Stimulated activated CD4-positive, alpha-beta T cell treated with anti-CD3 and anti-CD28 coated beads, Interleukin-15, amount 100 ng/mL, for 48 hours (primary cell): Measurements from ENCODE around the gene ERC2.

ENCODE experiments used
- DNase-seq, 2 donors: peaks; one replicate each; pipeline ENCODE4 v3.0.0-alpha.2; 2020; ENCODE audit warnings: low read depth in 2 of 2

The ERC2 gene

DNA sequence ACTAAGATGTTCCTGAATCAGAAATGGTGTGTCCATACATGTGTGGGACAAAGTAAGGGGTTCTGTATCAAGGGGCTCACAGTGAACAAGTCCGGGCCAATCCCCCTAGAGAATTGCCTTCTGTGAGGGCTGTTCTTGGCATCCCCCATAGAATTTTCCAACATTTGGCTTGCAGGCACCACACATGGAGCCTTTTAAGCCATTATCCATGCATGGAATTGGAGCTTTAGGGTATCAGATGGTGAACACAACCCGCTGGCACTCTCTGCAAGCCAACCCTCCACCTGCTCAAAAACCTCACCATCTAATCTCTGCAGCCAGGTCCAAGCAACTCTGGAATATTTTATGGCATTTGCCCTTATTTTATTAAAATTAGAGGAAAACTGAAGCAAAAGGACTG, 278.7 kb downstream of the ERC2 start:
- no peak for DNase-seq

DNA sequence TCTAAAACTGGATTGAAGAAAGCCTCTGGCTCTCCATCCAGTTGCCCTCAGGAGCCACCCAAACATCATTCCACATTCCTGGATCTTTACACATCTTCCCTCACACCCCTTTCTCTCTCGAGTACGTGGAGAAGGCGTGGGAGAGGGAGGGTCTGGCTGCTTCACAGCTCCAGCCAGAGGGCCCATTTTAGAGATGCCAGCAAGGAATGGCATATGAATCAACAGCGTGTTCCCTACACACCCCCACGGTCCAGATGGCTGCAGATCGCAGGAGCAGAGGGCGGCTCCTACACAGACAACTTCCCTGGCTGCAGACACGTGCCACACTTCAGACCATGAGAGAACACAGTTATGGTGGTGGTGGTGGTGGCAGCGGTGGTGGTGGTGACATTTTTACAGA, 280.1 kb downstream of the ERC2 start:
- DNase-seq: no peak

DNA sequence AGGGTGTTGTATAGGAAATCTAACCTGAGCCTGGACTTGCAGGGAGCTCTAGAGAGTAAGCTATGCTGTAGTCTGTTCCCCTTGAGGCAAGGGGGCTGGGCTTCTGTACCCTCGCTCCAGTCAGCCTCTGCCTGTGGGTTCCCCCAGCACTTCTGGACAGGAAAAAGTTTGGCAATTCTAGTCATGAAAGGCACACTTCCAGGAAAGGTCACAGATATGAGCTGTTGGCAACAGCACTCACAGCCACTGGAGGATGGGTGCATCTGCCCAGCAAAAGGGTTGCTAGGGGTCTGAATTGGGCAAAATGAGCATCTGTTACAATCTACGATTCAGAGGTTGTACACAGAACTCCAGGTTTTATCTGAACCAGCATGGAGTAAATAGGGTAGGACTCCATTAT, 281.2 kb downstream of the ERC2 start:
- DNase-seq: no peak

DNA sequence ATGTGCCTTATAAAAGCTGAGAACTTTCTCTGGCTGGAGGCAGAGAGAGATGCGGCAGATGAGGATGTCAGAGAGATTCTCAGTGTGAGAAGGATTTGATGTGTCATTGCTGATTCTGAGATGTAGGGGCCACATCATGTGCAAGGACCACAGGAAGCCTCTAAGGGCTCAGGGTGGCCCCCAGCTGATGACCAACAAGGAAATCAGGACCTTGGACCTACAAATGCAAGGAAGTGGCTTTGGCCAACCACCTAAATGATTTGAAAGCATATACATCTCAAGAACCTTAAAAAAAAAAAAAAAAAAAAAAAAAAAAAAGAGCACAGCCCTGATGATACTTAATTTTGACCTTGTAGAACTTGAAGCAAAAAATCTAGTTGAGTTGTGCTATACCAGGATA, 282.4 kb downstream of the ERC2 start:
- no peak for DNase-seq

DNA sequence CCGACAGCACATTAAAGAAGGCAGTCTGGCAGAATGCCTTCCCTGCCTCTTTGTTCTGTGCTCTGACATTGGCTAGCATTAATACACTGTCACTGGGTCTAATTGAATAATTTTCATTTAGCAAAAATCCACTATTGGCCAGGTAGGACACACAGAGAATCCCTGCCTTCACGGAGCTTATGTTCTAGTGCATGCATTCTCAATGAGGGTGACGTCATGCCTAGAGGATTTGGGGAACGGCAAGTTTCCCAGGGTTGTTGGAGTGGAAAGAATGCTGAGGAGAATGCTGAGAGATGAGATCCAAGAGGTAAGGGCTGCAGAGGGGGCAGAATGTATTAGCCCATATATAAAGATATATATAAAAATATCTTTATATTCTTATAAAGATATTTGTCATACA, 284.7 kb downstream of the ERC2 start:
- DNase-seq: no peak

DNA sequence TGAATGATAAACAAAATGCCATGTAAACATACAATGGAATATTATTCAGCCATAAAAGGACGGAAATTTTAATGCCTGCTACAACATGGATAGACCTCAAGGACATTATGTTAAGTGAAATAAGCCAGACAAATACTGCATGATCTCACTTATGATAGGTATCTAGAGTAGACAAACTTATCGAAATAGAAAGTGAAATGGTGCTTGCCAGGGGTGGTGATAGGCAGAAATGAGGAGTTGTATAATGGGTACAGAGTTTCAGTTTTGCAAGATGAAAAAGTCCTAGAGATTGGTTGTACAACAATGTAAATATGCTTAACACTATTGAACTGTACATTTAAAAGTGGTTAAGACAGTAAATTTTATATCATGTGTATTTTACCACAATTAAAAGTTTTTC, 287.8 kb downstream of the ERC2 start:
- DNase-seq: no peak

DNA sequence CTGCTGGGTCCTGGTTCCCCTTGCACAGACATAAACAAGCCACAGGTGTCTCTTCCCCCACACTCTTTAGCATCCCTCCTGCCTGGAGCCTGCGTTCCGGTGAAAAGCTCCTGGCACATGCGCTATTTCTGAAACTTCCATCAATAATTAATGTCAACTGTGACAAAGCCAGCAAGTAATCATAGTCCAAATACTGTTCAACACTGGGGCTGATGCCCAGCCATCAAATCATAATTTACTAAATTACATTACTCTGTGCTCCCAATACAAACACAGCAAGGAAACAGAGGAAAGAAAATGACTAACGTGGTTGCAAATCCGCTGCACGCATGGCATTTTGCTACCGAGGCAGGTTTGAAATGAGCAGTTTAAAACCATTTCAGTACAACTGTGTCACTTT, 294.7 kb downstream of the ERC2 start:
- DNase-seq: no peak

DNA sequence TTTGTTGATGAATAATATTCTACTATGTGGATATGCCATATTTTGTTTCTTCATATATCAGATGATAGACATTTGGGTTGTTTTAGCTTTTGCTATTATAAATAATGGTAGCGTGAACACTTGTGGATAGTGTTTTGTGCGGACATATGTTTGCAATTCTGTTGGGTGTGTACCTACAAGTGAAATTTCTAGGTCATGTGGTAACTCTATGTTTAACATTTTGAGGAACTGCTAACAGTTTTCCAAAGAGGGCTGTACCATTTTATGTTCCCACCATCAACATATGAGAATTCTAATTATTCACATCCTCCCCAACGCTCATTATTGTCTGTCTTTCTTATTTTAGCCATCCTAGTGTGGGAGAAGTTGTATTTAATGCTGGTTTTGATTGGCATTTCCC, 303.8 kb downstream of the ERC2 start:
- no peak for DNase-seq

DNA sequence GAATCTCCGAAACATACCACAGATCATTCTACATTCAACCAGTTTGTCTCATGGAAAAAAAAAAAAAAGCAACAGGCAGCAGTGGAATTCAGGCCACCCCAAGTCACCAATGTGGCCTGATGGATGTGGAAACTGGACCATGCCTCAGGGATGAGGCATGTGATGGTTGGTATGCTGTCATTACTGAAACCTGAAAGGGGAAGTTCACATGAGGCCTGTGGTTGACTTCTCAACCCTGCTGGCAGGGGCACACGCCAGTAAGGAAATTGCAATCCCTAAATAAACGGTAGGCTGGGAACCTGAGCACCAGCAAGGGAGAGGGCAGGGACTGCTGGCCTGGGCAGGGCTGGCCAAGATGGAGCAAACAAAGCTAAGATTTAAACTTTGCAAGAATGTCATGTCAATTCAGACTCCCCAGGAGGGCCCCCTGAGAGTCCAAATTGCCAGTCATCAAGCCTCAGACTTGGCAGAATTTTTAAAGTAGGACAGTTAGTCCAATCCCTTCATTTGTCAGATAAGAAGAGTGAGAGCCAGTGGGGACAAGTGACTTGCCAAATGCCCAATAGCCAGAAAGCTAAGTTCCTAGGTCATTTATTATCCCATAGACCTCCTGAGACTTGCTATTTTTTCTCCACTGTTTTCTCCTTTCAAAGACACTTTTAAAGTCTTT, 310.4 kb downstream of the ERC2 start:
- DNase-seq: no peak

DNA sequence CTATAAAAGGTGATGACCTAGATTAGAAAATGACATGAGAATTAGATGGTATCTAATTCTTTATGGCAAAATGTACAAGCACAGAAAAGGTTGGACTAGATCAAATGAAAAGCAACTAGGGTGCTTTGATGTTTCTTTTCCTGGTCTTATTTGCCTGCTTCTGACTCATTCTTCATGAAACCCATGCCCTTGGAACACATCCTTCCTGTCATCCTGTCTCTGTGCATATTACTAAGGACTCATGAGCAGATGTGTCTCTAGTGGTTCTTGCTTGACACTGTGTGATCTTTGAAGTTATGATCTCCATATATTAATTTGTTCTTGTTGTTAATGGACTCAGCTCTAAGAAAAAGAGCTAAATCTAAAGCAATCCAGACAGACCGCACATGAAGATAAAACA, 314.0 kb downstream of the ERC2 start:
- DNase-seq: no peak

DNA sequence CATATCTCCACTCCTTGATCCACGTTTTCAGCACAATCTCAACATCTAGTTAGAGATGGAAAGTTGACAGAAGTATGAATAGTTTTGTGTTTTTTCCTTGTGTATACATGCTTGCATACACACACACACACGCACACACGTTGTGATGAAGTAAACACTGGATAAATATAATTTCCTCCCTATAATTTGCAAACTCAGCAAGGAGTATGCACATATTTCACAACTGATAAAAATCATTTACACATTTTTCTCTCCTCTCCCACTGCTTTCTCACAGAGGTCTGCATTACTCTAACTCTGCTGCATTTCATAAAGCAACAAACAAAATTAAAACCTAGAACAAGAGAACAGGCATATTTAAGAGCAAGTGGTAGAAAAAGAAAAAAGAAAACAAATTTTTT, 320.9 kb downstream of the ERC2 start:
- no peak for DNase-seq

DNA sequence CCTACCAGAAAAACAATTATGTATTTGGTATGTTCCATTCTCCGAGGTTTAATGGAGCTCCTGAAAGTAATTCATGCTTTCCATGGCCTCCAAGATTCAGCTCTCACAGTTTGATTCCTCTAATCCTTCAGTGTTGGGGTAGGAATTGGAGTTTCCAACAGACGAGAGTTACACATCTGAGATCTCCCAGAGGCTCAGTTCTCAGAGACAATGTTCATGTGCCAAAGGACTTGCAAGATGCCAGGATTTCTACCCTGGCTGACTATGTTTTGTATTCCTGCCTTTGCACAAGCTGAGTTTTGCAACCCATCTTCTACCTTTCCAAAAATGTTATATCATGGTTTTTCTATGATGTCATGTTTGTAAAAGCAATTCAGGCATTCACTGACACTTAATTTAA, 322.9 kb downstream of the ERC2 start:
- DNase-seq: no peak

DNA sequence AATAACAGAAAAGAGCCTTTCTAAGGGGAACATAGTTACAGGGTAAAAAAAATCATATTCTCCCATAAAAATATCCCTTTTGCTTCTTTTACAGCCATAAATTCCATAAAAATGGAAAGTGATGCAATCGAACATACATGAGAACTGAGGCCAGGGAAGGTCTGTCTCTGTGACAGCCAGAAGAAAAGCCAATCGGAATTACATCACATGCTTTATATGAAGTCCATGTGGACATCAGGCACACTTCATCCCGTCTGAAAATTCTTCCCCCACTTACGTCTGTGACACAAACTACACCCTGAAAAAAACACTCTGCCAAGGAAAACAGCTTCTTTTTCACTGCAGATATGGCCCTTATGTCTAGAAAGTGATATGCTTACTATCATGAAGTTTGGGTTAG, 323.5 kb downstream of the ERC2 start:
- no peak for DNase-seq

DNA sequence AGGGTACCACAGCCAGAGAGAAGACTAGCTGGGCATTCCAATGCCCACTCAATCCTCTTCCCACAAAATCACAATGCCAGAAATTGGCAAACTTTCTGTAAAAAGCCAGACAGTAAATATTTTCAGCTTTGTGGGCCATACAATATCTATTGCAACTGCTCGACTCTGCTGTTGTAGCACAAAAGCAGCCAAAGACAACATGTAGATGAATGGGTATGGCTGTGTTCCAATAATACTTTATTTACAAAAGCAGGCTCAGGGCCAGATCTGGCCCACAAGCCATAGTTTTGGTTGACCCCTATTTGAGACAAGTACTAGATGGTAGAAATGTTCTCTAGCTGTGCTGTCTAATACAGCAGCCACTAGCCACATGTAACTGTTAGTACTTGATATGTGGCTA, 330.9 kb downstream of the ERC2 start:
- no peak for DNase-seq

DNA sequence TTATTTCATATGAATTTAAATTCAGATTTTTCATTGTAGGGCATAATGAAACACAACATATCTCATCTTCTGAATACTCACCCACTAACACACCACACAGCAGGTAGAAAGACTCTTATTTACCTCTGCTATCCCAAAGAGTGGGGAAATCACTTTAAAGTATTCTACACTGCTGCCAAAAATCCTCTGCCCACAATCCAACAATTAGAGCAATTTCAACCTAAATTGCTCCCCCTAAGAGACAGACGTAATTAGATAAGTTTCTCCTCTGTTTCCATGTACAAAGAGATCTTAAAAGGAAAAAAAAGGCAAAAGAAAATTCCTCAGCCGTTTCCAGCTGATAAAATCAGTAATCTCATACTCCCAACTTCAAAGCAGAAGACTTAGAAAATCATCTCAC, 331.8 kb downstream of the ERC2 start:
- DNase-seq: no peak

DNA sequence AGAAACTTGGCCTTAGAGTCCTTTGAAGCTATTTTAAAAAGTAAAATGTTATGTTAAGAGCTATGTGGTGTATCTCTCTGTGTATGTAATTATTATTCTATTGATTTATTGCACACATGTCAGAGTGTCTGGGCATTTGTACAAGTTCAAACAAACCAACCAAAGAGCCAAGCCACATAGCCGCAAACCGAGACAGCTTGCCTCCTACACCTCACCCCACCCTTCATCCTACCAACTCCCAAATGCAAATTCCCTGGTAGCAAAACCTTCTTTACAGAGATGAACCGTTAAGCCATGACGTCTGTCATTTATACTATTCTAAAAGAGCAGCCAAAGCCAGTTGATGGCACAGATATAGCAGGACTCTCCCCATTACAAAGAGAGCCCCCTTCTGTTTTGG, 332.3 kb downstream of the ERC2 start:
- no peak for DNase-seq

DNA sequence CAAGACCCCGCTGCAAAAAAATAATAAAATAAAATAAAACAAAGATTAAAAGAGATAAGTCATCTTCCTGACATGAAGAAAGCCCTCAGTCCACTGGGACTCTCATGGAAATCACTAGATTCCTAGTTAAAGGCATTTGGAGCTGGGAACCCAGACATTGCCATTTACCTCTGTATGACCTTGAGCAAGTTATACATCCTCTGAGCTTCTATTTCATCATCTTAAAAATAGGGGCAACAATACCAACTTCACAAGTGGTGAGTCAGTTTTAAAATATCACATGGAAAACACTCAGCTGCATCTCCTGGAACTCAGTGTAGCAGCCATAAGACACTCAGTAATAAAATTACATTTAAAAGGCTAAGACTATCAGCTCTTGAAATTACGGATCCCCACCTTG, 334.8 kb downstream of the ERC2 start:
- DNase-seq: no peak

DNA sequence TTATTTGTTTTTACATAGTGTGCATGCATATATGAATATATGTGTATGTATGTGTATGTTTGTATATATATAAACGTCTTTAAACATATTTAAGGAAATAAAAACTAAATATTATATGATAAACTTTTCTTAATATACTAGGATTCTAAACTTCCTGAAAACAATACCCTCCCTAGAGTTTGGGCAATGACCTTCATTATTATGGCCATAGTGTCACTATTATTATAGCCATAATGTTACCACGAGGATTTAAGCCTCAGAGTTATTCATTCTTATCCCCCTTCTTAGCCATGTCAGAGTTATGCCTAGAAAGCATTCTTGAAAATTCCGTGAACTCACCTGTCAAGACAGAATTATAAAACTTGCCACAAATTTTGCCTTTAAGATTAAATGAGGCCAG, 335.5 kb downstream of the ERC2 start:
- DNase-seq: no peak

DNA sequence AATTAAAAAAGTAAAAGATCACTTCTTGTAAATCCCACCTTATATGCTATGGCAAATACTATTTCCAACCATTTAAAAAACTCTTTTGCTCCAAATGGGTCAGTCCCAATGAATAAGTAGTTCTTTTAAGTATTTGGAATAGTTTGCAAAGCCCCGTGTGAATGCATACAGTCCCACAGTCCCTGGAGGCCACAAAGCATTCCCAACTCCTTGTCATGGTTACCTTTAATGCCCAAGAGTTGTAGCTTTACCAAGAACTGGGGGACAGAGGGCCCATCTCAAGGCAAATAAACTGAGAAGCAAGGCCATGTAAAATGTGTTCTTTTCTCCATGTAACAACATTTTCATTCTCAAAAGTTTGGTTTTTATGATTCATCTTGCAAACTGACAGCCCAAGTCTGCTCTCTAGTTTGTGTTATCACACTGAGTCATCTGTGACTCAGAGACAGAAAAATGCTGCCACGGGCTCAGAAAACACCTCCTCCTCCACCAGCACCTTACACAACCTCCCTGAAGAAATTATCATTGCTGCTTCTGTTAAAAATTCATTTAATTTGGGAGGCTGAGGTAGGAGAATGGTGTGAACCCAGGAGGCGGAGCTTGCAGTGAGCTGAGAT, 336.2 kb downstream of the ERC2 start:
- DNase-seq: peak in 1 of 2 donors; percentile 1

DNA sequence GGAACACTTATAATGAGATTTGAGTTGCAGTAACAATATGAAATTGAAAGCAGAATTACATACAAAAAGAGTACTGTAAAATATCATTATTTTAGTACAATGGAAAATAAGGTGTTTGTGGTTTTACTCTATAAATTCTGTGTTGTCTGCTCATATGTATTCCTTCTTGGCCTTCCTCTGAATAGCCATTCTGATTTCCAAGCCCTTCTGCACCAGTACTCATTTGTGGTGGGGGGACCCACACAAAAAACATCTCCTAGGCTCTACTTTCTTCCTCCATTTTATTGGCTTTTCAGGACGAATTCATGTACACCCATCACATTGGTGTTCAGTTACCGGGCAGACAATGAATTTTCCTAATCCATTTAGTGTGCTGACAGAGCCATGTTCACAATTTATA, 338.2 kb downstream of the ERC2 start:
- DNase-seq: no peak

DNA sequence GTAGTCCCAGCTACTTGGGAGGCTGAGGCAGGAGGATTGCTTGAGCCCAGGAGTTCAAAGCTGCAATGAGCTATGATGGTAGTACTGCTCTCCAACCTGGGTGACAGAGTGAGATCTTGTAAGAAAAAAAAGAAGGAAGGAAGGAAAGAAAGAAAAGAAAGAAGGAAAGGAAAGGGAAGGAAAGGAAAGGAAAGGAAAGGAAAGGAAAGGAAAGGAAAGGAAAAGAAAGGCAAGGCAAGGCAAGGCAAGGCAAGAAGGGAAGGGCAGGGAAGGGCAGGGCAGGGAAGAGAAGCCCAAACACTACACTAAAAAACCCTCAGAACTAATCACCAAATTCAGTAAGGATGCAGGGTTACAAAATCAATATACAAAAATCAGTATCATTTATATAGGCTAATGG, 341.6 kb downstream of the ERC2 start:
- no peak for DNase-seq

DNA sequence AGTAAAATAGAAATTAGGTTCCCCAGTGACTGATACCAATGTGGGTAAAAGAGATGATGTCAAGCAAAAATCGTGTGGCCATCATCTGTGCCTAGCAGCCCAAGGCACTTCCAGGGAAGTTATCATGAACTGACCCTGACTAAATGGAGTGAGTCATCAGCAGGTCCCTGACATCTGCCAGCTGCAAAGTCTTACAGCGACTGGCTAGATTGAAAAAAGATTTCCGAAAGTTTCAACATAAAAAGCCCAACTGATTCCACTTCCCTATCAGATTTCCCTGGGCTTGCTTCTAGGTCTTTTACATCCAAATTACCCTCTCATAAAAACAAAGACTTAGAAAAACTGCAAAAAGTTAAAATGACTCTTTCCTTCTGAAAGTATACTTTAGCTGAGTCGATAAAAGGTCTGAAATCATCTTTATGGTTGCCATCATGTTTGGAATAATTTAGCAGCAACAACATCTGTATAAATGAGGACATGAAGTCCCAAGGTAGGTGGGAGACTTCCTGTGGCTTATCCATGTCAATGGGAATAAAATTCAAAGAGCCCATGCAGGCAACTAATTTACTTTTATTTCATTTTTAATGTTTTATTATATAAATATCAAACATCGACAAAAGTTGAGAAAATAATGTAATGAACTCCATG, 342.8 kb downstream of the ERC2 start:
- DNase-seq: no peak

DNA sequence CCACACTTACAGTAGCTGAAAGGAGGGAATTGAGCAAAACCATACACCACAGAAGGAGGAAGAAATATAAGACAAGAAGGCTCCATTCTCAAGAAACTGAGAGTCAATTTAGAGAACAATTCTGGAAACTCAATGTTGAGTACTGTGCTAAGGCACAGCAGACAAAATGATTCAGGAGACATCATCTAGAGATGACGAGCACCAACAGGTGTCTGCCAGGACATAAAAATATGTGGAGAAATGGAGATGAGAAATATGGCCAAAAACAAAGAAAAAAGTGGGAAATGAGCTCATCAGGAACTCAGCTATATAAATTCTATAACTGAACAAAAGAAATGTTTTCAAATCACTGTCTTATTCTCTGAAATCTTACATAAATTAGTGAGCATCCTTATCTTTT, 343.7 kb downstream of the ERC2 start:
- DNase-seq: no peak

DNA sequence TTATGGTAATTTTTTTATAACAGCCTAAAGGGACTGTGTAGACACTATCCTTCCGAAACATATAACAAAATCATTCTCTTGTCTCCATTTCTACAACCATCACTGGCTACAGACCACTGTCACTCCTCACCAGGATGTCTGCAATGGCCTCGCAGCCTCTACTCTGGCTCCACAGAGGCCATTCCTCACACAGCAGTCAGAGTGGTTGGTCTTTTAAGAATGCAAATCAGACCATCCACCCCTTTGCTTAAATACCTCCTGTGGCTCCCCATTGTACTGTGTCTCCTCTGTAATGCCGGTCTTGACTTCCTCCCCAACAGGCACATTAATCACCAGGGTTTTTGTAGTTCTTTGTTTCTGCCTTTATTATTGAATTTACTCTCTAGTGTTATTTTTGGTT, 344.8 kb downstream of the ERC2 start:
- DNase-seq: no peak
